Measurements from ENCODE around the gene SCAPER. TPM values are rescaled to one million over a fixed set of nuclear protein-coding genes. Genes with fewer than 3 reads are reported as not detected.

Gene SCAPER
- total RNA-seq, 1 experiment from 2014 or later = 7.4 TPM

- H3K9ac ChIP-seq (ENCODE audit: extremely low read depth, insufficient read length, low read length) = no peak overlapping the region
- H3K56ac ChIP-seq (ENCODE audit: insufficient read length, low read depth, low read length) = no peak overlapping the region
- H3K79me1 ChIP-seq (ENCODE audit: insufficient read depth, low read depth, low read length, poor library complexity, severe bottlenecking) = no peaks in the 10 kb centered on the region
- peaks cover 15 to 23% of the 10 kb centered on the region in 2 experiments for H3K4me1 Mint-ChIP-seq
- no peak overlapping the region for H3K4ac ChIP-seq (ENCODE audit: low read depth, low read length)
- H4K8ac ChIP-seq (replicated peaks; ENCODE audit: insufficient read length, low read depth, low read length) = no peak overlapping the region
- peaks cover 9% of the 10 kb centered on the region for H3K23me2 ChIP-seq (ENCODE audit: insufficient read length, low read depth, low read length, poor library complexity, severe bottlenecking)
- no peak overlapping the region for H2BK20ac ChIP-seq (ENCODE audit: low read depth, low read length, poor library complexity, severe bottlenecking)
- H3K27ac ChIP-seq (ENCODE audit: insufficient read length, low read depth, low read length) = no peak overlapping the region
- no peaks in the 10 kb centered on the region for H4K20me1 ChIP-seq (ENCODE audit: control insufficient read depth, insufficient read depth, insufficient read length)
- no peak overlapping the region for H3T11ph ChIP-seq (ENCODE audit: low read length)
- H3K79me2 ChIP-seq (ENCODE audit: insufficient read depth, low read length) = no peaks in the 10 kb centered on the region
- no peaks in the 10 kb centered on the region for H3K9me3 ChIP-seq (ENCODE audit: control insufficient read depth, low read depth, low read length)
- peak overlapping the region; percentile 84 to 92 for H3K4me3 Mint-ChIP-seq
- peaks cover 47% of the 10 kb centered on the region for H3K27me3 Mint-ChIP-seq (ENCODE audit: low read depth)
- H3K27me3 ChIP-seq (ENCODE audit: insufficient read depth, low read length) = no peaks in the 10 kb centered on the region; the same call in 1 of the 2 replicates
- no CpG with 5 or more reads among the region's 29 CpGs for WGBS (ENCODE audit: extremely low coverage, insufficient read length, low lambda C conversion rate)
- H3K9me3 Mint-ChIP-seq = peaks cover 2 to 6% of the 10 kb centered on the region in 2 experiments; a peak in 2 of 5 replicates
- no peak overlapping the region for H3K18ac ChIP-seq (ENCODE audit: insufficient read length, low read depth, low read length)
- H4K5ac ChIP-seq (ENCODE audit: insufficient read length, low read depth, low read length) = no peak overlapping the region
- H3K23ac ChIP-seq (ENCODE audit: insufficient read length, low read depth, low read length) = no peak overlapping the region
- no peaks in the 10 kb centered on the region; the same call in 1 of the 2 replicates for H3K4me1 ChIP-seq (ENCODE audit: insufficient read depth, low read length)
- H2BK5ac ChIP-seq (ENCODE audit: insufficient read length, low read length) = no peak overlapping the region
- H2AFZ ChIP-seq (ENCODE audit: low read length) = no peak overlapping the region
- peak overlapping the region in 2 of 3 experiments; percentile 68 to 88; a peak in 3 of 7 replicates for H3K27ac Mint-ChIP-seq
- no peak overlapping the region for H2BK120ac ChIP-seq (ENCODE audit: low read depth, low read length, poor library complexity, severe bottlenecking)
- H2BK12ac ChIP-seq (ENCODE audit: insufficient read length, low read depth, low read length) = no peak overlapping the region
- H2AK5ac ChIP-seq (ENCODE audit: insufficient read length, low read length) = no peak overlapping the region
- H3K14ac ChIP-seq (ENCODE audit: insufficient read depth, low read length) = no peak overlapping the region
- DNase-seq = peak; percentile 60
- peaks cover 2 to 11% (median 6%) of the 10 kb centered on the region in 3 experiments; a peak in 6 of 7 replicates for H3K36me3 Mint-ChIP-seq (ENCODE audit: insufficient read depth in 1 of 3, low read depth in 3 of 3)
- H4K91ac ChIP-seq (ENCODE audit: insufficient read length, low read depth, low read length) = no peak overlapping the region
- TF ChIP-seq CTCF (conservative IDR thresholded peaks at IDR 0.05) = no peak
- no peak overlapping the region for H2BK15ac ChIP-seq (ENCODE audit: low read depth, low read length)
- peak overlapping the region; percentile 60 for H3K4me2 ChIP-seq (ENCODE audit: insufficient read depth, insufficient read length, low read length)
These were observed 603 bp downstream of the SCAPER start for GRCh38 chr15:76904461-76905012.

All from H9 (cell line).